ENCODE measurements around the gene SGSM1.

The SGSM1 gene

GRCh38 chr22:24953384-24954113 lies 147.5 kb downstream of the SGSM1 start:
- DNase-seq, result peak; percentile 4

GRCh38 chr22:24954114-24954463 lies 148.1 kb downstream of the SGSM1 start:
- DNase-seq, result no peak

- no peak for DNase-seq
These were observed 148.8 kb downstream of the SGSM1 start for GRCh38 chr22:24954856-24955255.

- no peak for DNase-seq
These were observed 151.0 kb downstream of the SGSM1 start for GRCh38 chr22:24957043-24957442.

GRCh38 chr22:24961217-24961844 lies 155.3 kb downstream of the SGSM1 start:
- no peak for DNase-seq

- no peak for DNase-seq
These were observed 156.1 kb downstream of the SGSM1 start for GRCh38 chr22:24962094-24962493.

GRCh38 chr22:24962835-24963234 lies 156.8 kb downstream of the SGSM1 start:
- no peak for DNase-seq

- DNase-seq, result no peak
These were observed 158.4 kb downstream of the SGSM1 start for GRCh38 chr22:24964441-24964840.

GRCh38 chr22:24965822-24966626 lies 160.0 kb downstream of the SGSM1 start:
- no peak for DNase-seq

GRCh38 chr22:24968066-24968561 lies 162.1 kb downstream of the SGSM1 start:
- no peak for DNase-seq

- no peak for DNase-seq
These were observed 163.7 kb downstream of the SGSM1 start for GRCh38 chr22:24969560-24970301.

GRCh38 chr22:24972369-24972768 lies 166.4 kb downstream of the SGSM1 start:
- no peak for DNase-seq

GRCh38 chr22:24973872-24974271 lies 167.9 kb downstream of the SGSM1 start:
- no peak for DNase-seq

GRCh38 chr22:24975125-24975640 lies 169.2 kb downstream of the SGSM1 start:
- no peak for DNase-seq

- no peak for DNase-seq
These were observed 169.9 kb downstream of the SGSM1 start for GRCh38 chr22:24975813-24976341.

- no peak for DNase-seq
These were observed 170.6 kb downstream of the SGSM1 start for GRCh38 chr22:24976442-24977218.

Measured in stimulated activated CD4-positive, alpha-beta T cell treated with anti-CD3 and anti-CD28 coated beads, Interleukin-15, amount 100 ng/mL, for 24 hours (primary cell).